ENCODE data around the gene CACNA2D4. TPM values are rescaled to one million over a fixed set of nuclear protein-coding genes. Genes with fewer than 3 reads are reported as not detected.

The CACNA2D4 gene
- total RNA-seq, 1 donor from 2014 or later = not detected

- H3K9me3 Mint-ChIP-seq (ENCODE audit: unreplicated experiment) = no peaks in the 10 kb centered on the region
Observed at GRCh38 chr12:1857086-1857485, 61.4 kb downstream of the CACNA2D4 start.

GRCh38 chr12:1855241-1855640, 63.2 kb downstream of the CACNA2D4 start:
- Mint-ChIP-seq H3K27me3 (ENCODE audit: unreplicated experiment) (peaks cover 30% of the 10 kb centered on the region), H3K4me3 (ENCODE audit: unreplicated experiment) (no peak overlapping the region), H3K4me1 (ENCODE audit: unreplicated experiment) (peaks cover 16% of the 10 kb centered on the region), H3K27ac (ENCODE audit: unreplicated experiment) (no peak overlapping the region), H3K9me3 (ENCODE audit: unreplicated experiment) (no peaks in the 10 kb centered on the region), H3K36me3 (ENCODE audit: unreplicated experiment) (no peaks in the 10 kb centered on the region)
- DNase-seq (ENCODE audit: extremely low spot score, unreplicated experiment) = no peak
- no peak for TF ChIP-seq CTCF (IDR thresholded peaks at IDR 0.05)

More at GRCh38 chr12:1857086-1857485, 61.4 kb downstream of the CACNA2D4 start:
- H3K36me3 Mint-ChIP-seq (ENCODE audit: unreplicated experiment) = no peaks in the 10 kb centered on the region
- no peak overlapping the region for H3K27ac Mint-ChIP-seq (ENCODE audit: unreplicated experiment)
- no peak for DNase-seq (ENCODE audit: extremely low spot score, unreplicated experiment)
- no peak for TF ChIP-seq CTCF (IDR thresholded peaks at IDR 0.05)
- peaks cover 4% of the 10 kb centered on the region for H3K4me1 Mint-ChIP-seq (ENCODE audit: unreplicated experiment)
- H3K27me3 Mint-ChIP-seq (ENCODE audit: unreplicated experiment) = peaks cover 43% of the 10 kb centered on the region
- no peak overlapping the region for H3K4me3 Mint-ChIP-seq (ENCODE audit: unreplicated experiment)

GRCh38 chr12:1853716-1854115, 64.7 kb downstream of the CACNA2D4 start:
- no peak for DNase-seq (ENCODE audit: extremely low spot score, unreplicated experiment)
- no peak for TF ChIP-seq CTCF (IDR thresholded peaks at IDR 0.05)
- Mint-ChIP-seq H3K27ac (ENCODE audit: unreplicated experiment) (no peak overlapping the region), H3K4me1 (ENCODE audit: unreplicated experiment) (peaks cover 17% of the 10 kb centered on the region), H3K4me3 (ENCODE audit: unreplicated experiment) (no peak overlapping the region), H3K9me3 (ENCODE audit: unreplicated experiment) (no peaks in the 10 kb centered on the region), H3K27me3 (ENCODE audit: unreplicated experiment) (peaks cover 26% of the 10 kb centered on the region), H3K36me3 (ENCODE audit: unreplicated experiment) (no peaks in the 10 kb centered on the region)

- Mint-ChIP-seq H3K4me3 (ENCODE audit: unreplicated experiment) (no peak overlapping the region), H3K36me3 (ENCODE audit: unreplicated experiment) (no peaks in the 10 kb centered on the region), H3K27me3 (ENCODE audit: unreplicated experiment) (peaks cover 21% of the 10 kb centered on the region), H3K27ac (ENCODE audit: unreplicated experiment) (no peak overlapping the region), H3K9me3 (ENCODE audit: unreplicated experiment) (no peaks in the 10 kb centered on the region), H3K4me1 (ENCODE audit: unreplicated experiment) (peaks cover 25% of the 10 kb centered on the region)
- TF ChIP-seq CTCF (IDR thresholded peaks at IDR 0.05) = no peak
- DNase-seq (ENCODE audit: extremely low spot score, unreplicated experiment) = no peak
Observed at GRCh38 chr12:1852076-1852475, 66.4 kb downstream of the CACNA2D4 start.

- H3K27me3 Mint-ChIP-seq (ENCODE audit: unreplicated experiment) = peaks cover 18% of the 10 kb centered on the region
- peaks cover 25% of the 10 kb centered on the region for H3K4me1 Mint-ChIP-seq (ENCODE audit: unreplicated experiment)
- no peak overlapping the region for H3K4me3 Mint-ChIP-seq (ENCODE audit: unreplicated experiment)
- no peak for TF ChIP-seq CTCF (IDR thresholded peaks at IDR 0.05)
- no peak for DNase-seq (ENCODE audit: extremely low spot score, unreplicated experiment)
- no peaks in the 10 kb centered on the region for H3K36me3 Mint-ChIP-seq (ENCODE audit: unreplicated experiment)
- peak overlapping the region; percentile 23 for H3K27ac Mint-ChIP-seq (ENCODE audit: unreplicated experiment)
- H3K9me3 Mint-ChIP-seq (ENCODE audit: unreplicated experiment) = no peaks in the 10 kb centered on the region
Observed at GRCh38 chr12:1851151-1851701, 67.2 kb downstream of the CACNA2D4 start.

All from osteocyte (in vitro differentiated cells).